CD4-positive, alpha-beta memory T cell (primary cell): ENCODE data around the gene FPGT. TPM values are rescaled to one million over a fixed set of nuclear protein-coding genes. Genes with fewer than 3 reads are reported as not detected.

Experiments
- CTCF ChIA-PET: fragments of 350-600 bp; sonication (Branson Sonifier 250); formaldehyde crosslinking; loops from one replicate; lab custom pipeline; 2021; ENCODE audit warnings: inconsistent platforms; ENCODE audit not compliant: partially characterized antibody; lab: Charles Lee
- POLR2A ChIA-PET: fragments of 350-600 bp; sonication (Branson Sonifier 250); formaldehyde crosslinking; loops from one replicate; lab custom pipeline; 2021; ENCODE audit not compliant: partially characterized antibody; lab: Charles Lee
- DNase-seq, 5 donors: peaks; one replicate each; pipeline versions ENCODE4 v3.0.0 to v3.0.0-alpha.2; 2020 to 2022; ENCODE audit warnings: mixed read lengths in 1 of 5
- H3K27ac ChIP-seq: one replicate; pipeline ENCODE4 v1.7.0; 2013; ENCODE audit warnings: low read depth, low read length
- H3K27me3 ChIP-seq: 2 replicates; pipeline ENCODE4 v1.7.0; 2013; ENCODE audit warnings: mild to moderate bottlenecking, low read length, moderate library complexity; ENCODE audit not compliant: insufficient read depth
- H3K36me3 ChIP-seq: 2 replicates; pipeline ENCODE4 v1.7.0; 2013; ENCODE audit warnings: mild to moderate bottlenecking, low read length, moderate library complexity; ENCODE audit not compliant: insufficient read depth
- H3K4me1 ChIP-seq: 2 replicates; pipeline ENCODE4 v1.7.0; 2013; ENCODE audit warnings: mild to moderate bottlenecking, low read length, moderate library complexity; ENCODE audit not compliant: insufficient read depth
- H3K4me3 ChIP-seq, 2 donors: one replicate each; pipeline ENCODE4 v1.7.0; 2013; ENCODE audit warnings: low read length in 2 of 2, mild to moderate bottlenecking in 1 of 2
- H3K9me3 ChIP-seq, 2 donors: one replicate each; pipeline ENCODE4 v1.7.0; 2013; ENCODE audit warnings: low read length in 2 of 2, control low read depth in 1 of 2; ENCODE audit not compliant: control insufficient read depth in 1 of 2
- H3K27ac Mint-ChIP-seq, 7 donors: one replicate each; pipeline ENCODE4 v1.8.0; 2020 to 2021; ENCODE audit warnings: mixed read lengths in 7 of 7, mild to moderate bottlenecking in 6 of 7, inconsistent platforms in 3 of 7, moderate library complexity in 3 of 7
- H3K27me3 Mint-ChIP-seq, 2 donors: one replicate each; pipeline ENCODE4 v1.8.0; 2020 to 2021; ENCODE audit warnings: mixed read lengths in 2 of 2
- H3K36me3 Mint-ChIP-seq, 2 donors: one replicate each; pipeline ENCODE4 v1.8.0; 2020 to 2021; ENCODE audit warnings: mixed read lengths in 2 of 2, inconsistent platforms in 1 of 2, mild to moderate bottlenecking in 1 of 2
- H3K4me1 Mint-ChIP-seq, 4 donors: one replicate each; pipeline ENCODE4 v1.8.0; 2020 to 2021; ENCODE audit warnings: mixed read lengths in 4 of 4, mild to moderate bottlenecking in 1 of 4
- H3K4me3 Mint-ChIP-seq, 8 donors: one replicate each; pipeline ENCODE4 v1.8.0; 2020 to 2021; ENCODE audit warnings: mixed read lengths in 8 of 8, mild to moderate bottlenecking in 7 of 8, moderate library complexity in 6 of 8, inconsistent platforms in 3 of 8
- H3K9me3 Mint-ChIP-seq, 8 donors: one replicate each; pipeline ENCODE4 v1.8.0; 2020 to 2021; ENCODE audit warnings: mixed read lengths in 8 of 8, mild to moderate bottlenecking in 5 of 8, inconsistent platforms in 3 of 8, moderate library complexity in 1 of 8
- intact Hi-C: fragments of 100-400 bp; cut with micrococcal nuclease; formaldehyde crosslinking; loops from one replicate; pipeline ENCODE4 v1.15.1; 2023
- polyA plus RNA-seq, 2 donors: library from polyadenylated mRNA; unstranded; fragments of 300-500 nt; fragmentation: Illumina TruSeq; gene quantifications; one replicate each; pipeline ENCODE4 v1.2.3, GENCODE V29; 2021
- total RNA-seq, 2 experiments: library from RNA; stranded (reverse); gene quantifications; one replicate each; pipeline ENCODE4 v1.2.3, GENCODE V29; 2021

Gene FPGT
- total and polyA plus RNA-seq, 4 experiments from 2014 or later = 4.9 to 14.8 (median 9.7) TPM

GRCh38 chr1:74235153-74235552 is 37.1 kb downstream of the FPGT start, which contains the start of gene TNNI3K:
Gene TNNI3K, plus strand, starts transcription at chr1:74235387. Its CDS starts 65 bp downstream, at chr1:74235452.
- no peak for DNase-seq
- CTCF ChIA-PET = no interaction called here
- peaks cover 0 to 3% of the 10 kb centered on the region in 2 donors for H3K27me3 Mint-ChIP-seq
- Histone ChIP-seq H3K4me3 (no peak within 1 kb of the TSS), H3K27me3 (no peaks in the 10 kb centered on the region), H3K9me3 (no peaks in the 10 kb centered on the region), H3K36me3 (no peaks in the 10 kb centered on the region), H3K4me1 (no peaks in the 10 kb centered on the region), H3K27ac (no peak within 1 kb of the TSS)
- no peaks in the 10 kb centered on the region for H3K4me1 Mint-ChIP-seq
- peaks cover 0 to 14% (median 5%) of the 10 kb centered on the region in 8 donors for H3K9me3 Mint-ChIP-seq
- no peak within 1 kb of the TSS for H3K4me3 Mint-ChIP-seq
- intact Hi-C loops = no loop called here
- POLR2A ChIA-PET = no interaction called here
- H3K36me3 Mint-ChIP-seq = no peaks in the 10 kb centered on the region
- H3K27ac Mint-ChIP-seq = no peak within 1 kb of the TSS

GRCh38 chr1:74236440-74236839 is 38.4 kb downstream of the FPGT start:
- intact Hi-C loops = no loop called here
- Histone ChIP-seq H3K4me1 (no peaks in the 10 kb centered on the region), H3K9me3 (no peaks in the 10 kb centered on the region), H3K27me3 (no peaks in the 10 kb centered on the region), H3K36me3 (no peaks in the 10 kb centered on the region), H3K4me3 (no peak overlapping the region), H3K27ac (no peak overlapping the region)
- peaks cover 0 to 3% of the 10 kb centered on the region in 2 donors for H3K27me3 Mint-ChIP-seq
- no peak overlapping the region for H3K4me3 Mint-ChIP-seq
- ChIA-PET POLR2A (no interaction called here), CTCF (no interaction called here)
- peaks cover 0 to 11% (median 2%) of the 10 kb centered on the region in 8 donors for H3K9me3 Mint-ChIP-seq
- H3K27ac Mint-ChIP-seq = no peak overlapping the region
- no peaks in the 10 kb centered on the region for H3K4me1 Mint-ChIP-seq
- no peaks in the 10 kb centered on the region for H3K36me3 Mint-ChIP-seq
- no peak for DNase-seq

- Histone ChIP-seq H3K4me3 (no peak overlapping the region), H3K36me3 (no peaks in the 10 kb centered on the region), H3K4me1 (no peaks in the 10 kb centered on the region), H3K9me3 (no peaks in the 10 kb centered on the region), H3K27ac (no peak overlapping the region), H3K27me3 (no peaks in the 10 kb centered on the region)
- ChIA-PET POLR2A (no interaction called here), CTCF (no interaction called here)
- DNase-seq = no peak
- Mint-ChIP-seq H3K27me3 (peaks cover 0 to 3% of the 10 kb centered on the region in 2 donors), H3K4me3 (no peak overlapping the region), H3K36me3 (no peaks in the 10 kb centered on the region), H3K4me1 (no peaks in the 10 kb centered on the region), H3K9me3 (peaks cover 0 to 11% (median 2%) of the 10 kb centered on the region in 8 donors), H3K27ac (no peak overlapping the region)
- intact Hi-C loops = no loop called here
Measured at GRCh38 chr1:74237035-74237434, 39.0 kb downstream of the FPGT start.

- Mint-ChIP-seq H3K27me3 (peaks cover 0 to 3% of the 10 kb centered on the region in 2 donors), H3K27ac (no peak overlapping the region), H3K9me3 (peaks cover 0 to 4% (median 0%) of the 10 kb centered on the region in 8 donors), H3K4me3 (no peak overlapping the region), H3K4me1 (no peaks in the 10 kb centered on the region), H3K36me3 (no peaks in the 10 kb centered on the region)
- POLR2A ChIA-PET = no interaction called here
- H3K27me3 ChIP-seq = no peaks in the 10 kb centered on the region
- no peak overlapping the region for H3K27ac ChIP-seq
- intact Hi-C loops = no loop called here
- H3K36me3 ChIP-seq = no peaks in the 10 kb centered on the region
- H3K9me3 ChIP-seq = no peaks in the 10 kb centered on the region
- no peak for DNase-seq
- CTCF ChIA-PET = no interaction called here
- no peak overlapping the region for H3K4me3 ChIP-seq
- no peaks in the 10 kb centered on the region for H3K4me1 ChIP-seq
Measured at GRCh38 chr1:74237787-74238186, 39.7 kb downstream of the FPGT start.

GRCh38 chr1:74245168-74245772 is 47.2 kb downstream of the FPGT start:
- ChIA-PET CTCF (no interaction called here), POLR2A (no interaction called here)
- H3K27me3 ChIP-seq = no peaks in the 10 kb centered on the region
- Mint-ChIP-seq H3K27ac (no peak overlapping the region), H3K27me3 (no peaks in the 10 kb centered on the region), H3K9me3 (peaks cover 0 to 3% (median 0%) of the 10 kb centered on the region in 8 donors), H3K4me3 (no peak overlapping the region), H3K36me3 (no peaks in the 10 kb centered on the region), H3K4me1 (no peaks in the 10 kb centered on the region)
- H3K4me1 ChIP-seq = no peaks in the 10 kb centered on the region
- H3K4me3 ChIP-seq = no peak overlapping the region
- no peak for DNase-seq
- H3K27ac ChIP-seq = no peak overlapping the region
- H3K36me3 ChIP-seq = no peaks in the 10 kb centered on the region
- H3K9me3 ChIP-seq = no peaks in the 10 kb centered on the region
- intact Hi-C loops = no loop called here

GRCh38 chr1:74246315-74246714 is 48.3 kb downstream of the FPGT start:
- DNase-seq = no peak
- Histone ChIP-seq H3K27me3 (no peaks in the 10 kb centered on the region), H3K4me1 (no peaks in the 10 kb centered on the region), H3K9me3 (no peaks in the 10 kb centered on the region), H3K27ac (no peak overlapping the region), H3K4me3 (no peak overlapping the region), H3K36me3 (no peaks in the 10 kb centered on the region)
- no peak overlapping the region for H3K4me3 Mint-ChIP-seq
- no peaks in the 10 kb centered on the region for H3K4me1 Mint-ChIP-seq
- POLR2A ChIA-PET = interaction anchor here (0.6 kb wide), 1 partner anchor 137 kb away, joined by 3 read pairs; no protein-coding TSS in a partner anchor
- no peaks in the 10 kb centered on the region for H3K36me3 Mint-ChIP-seq
- peaks cover 0 to 3% (median 0%) of the 10 kb centered on the region in 8 donors for H3K9me3 Mint-ChIP-seq
- no peaks in the 10 kb centered on the region for H3K27me3 Mint-ChIP-seq
- CTCF ChIA-PET = no interaction called here
- no peak overlapping the region for H3K27ac Mint-ChIP-seq
- intact Hi-C loops = no loop called here

GRCh38 chr1:74247881-74248528 is 50.0 kb downstream of the FPGT start:
- no peak overlapping the region for H3K4me3 ChIP-seq
- Mint-ChIP-seq H3K27ac (no peak overlapping the region), H3K4me1 (no peaks in the 10 kb centered on the region), H3K9me3 (peaks cover 0 to 2% (median 0%) of the 10 kb centered on the region in 8 donors), H3K36me3 (no peaks in the 10 kb centered on the region), H3K27me3 (no peaks in the 10 kb centered on the region), H3K4me3 (no peak overlapping the region)
- ChIA-PET CTCF (no interaction called here), POLR2A (no interaction called here)
- no peaks in the 10 kb centered on the region for H3K4me1 ChIP-seq
- no peaks in the 10 kb centered on the region for H3K9me3 ChIP-seq
- no peaks in the 10 kb centered on the region for H3K36me3 ChIP-seq
- H3K27me3 ChIP-seq = no peaks in the 10 kb centered on the region
- intact Hi-C loops = no loop called here
- no peak overlapping the region for H3K27ac ChIP-seq
- no peak for DNase-seq
